Glomerular endothelial cell (primary cell): ENCODE results near the gene TSSK3. TPM values are rescaled to one million over a fixed set of nuclear protein-coding genes. Genes with fewer than 3 reads are reported as not detected.

ENCODE experiments used
- DNase-seq: peaks from one replicate; pipeline ENCODE4 v3.0.0-alpha.2; 2011; ENCODE audit warnings: low read depth, low spot score; ENCODE audit errors: extremely low read depth
- total RNA-seq: library from RNA; depleted of rRNA; stranded (reverse); fragments of >200 nt; gene quantifications from 2 replicates; pipeline ENCODE4 v1.2.3, GENCODE V29; 2015

TSSK3 gene
- 0.47 TPM in 1 of 2 replicates, not detected in the other for total RNA-seq

DNA sequence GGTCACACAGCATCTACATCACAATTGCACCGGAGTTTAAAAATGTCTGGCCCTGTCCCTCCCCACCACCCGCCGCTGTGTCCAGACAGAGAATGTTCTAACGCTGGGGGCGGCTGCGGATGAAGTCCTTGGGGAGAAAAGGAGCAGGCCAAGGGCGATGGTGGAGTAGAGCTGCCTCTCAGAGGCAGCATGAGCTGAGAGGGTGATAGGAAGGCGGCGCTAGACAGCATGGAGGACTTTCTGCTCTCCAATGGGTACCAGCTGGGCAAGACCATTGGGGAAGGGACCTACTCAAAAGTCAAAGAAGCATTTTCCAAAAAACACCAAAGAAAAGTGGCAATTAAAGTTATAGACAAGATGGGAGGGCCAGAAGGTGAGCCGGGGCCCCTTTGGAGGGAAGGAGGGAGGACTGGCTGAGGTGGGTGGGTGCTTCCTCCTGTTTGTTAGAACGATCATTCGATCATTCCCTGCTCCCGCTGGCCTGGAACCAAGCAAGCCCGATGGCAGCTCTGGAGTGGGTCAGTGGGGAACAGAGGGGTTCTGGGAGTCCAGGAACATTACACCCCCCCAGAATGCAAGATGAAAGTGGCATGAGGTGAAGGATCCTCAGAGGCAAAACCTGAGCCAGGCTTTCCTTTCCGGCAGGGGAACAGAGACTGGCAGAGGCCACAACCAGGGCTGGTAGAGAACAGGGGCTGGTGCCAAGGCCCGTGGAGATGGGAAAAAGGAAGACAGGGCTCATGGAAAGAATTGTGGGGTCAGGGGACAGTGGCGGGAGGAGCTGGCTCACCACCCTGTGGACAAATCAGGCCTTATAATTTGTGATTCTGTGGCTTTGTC, at the start of gene TSSK3, which contains the start of gene FAM229A:
Gene TSSK3, plus strand, starts transcription at position 66 of the 840 bp plus-strand sequence. Its CDS starts 163 bp downstream, at position 229.
Gene FAM229A, minus strand, starts transcription at position 12 of the 840 bp plus-strand sequence. CDS start 394 bp downstream, outside the sequence.
- DNase-seq: no peak

DNA sequence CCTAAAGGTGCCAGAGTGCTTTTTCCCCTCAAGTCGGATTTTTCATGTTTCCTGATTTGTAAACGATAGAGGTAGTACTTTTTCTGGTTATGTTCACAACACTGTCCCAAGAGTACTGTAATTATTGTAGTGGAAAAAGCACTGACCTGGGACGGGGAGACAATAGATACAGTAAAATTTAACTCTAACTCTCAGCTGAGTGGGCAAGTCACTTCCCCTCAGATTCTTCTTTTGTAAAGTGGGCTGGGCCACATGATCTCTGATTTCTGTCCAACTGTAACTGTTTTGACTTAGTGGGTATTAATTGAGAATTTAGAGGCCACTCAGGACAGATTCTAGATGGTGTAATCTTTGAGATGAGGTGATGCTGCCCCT, 45.4 kb upstream of the TSSK3 start:
- DNase-seq: no peak

GRCh38 chr1:32318127-32318869, 44.0 kb upstream of the TSSK3 start:
- DNase-seq: no peak

DNA sequence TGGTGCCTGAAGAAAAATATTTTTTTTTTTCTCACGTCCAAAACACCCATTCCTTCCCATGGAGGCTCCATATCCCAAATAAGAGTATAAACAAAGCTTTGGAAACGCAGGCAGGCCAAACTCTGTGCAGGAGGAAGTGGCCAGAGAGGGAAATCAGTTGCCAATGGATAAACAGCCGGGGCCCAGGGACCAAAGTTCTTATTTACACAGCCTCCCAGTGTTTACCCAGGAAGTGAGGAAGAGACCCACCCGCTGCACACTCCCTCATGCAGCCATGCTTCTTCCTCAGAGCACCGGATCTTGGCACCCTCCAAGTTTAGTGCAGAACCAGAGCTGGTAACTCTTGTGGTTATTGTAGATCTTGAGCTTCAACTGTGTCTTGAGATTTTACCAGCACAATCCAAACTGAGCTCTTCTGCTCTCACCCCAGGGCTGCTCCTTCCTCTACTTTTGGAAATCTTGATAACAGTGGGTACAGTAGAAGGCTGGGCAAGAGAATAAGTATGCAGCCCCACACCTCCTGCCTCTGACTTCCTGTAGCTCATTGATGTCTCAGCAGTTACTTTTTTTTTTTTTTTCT, 40.5 kb upstream of the TSSK3 start:
- no peak for DNase-seq

GRCh38 chr1:32327204-32327603, 35.1 kb upstream of the TSSK3 start:
- no peak for DNase-seq

GRCh38 chr1:32329931-32330466, 32.3 kb upstream of the TSSK3 start:
- DNase-seq: no peak

GRCh38 chr1:32330558-32331151, 31.7 kb upstream of the TSSK3 start:
- no peak for DNase-seq

GRCh38 chr1:32331549-32331948, 30.8 kb upstream of the TSSK3 start:
- no peak for DNase-seq

GRCh38 chr1:32332290-32333079, 29.9 kb upstream of the TSSK3 start:
- no peak for DNase-seq

GRCh38 chr1:32333251-32333963, 28.9 kb upstream of the TSSK3 start:
- no peak for DNase-seq

DNA sequence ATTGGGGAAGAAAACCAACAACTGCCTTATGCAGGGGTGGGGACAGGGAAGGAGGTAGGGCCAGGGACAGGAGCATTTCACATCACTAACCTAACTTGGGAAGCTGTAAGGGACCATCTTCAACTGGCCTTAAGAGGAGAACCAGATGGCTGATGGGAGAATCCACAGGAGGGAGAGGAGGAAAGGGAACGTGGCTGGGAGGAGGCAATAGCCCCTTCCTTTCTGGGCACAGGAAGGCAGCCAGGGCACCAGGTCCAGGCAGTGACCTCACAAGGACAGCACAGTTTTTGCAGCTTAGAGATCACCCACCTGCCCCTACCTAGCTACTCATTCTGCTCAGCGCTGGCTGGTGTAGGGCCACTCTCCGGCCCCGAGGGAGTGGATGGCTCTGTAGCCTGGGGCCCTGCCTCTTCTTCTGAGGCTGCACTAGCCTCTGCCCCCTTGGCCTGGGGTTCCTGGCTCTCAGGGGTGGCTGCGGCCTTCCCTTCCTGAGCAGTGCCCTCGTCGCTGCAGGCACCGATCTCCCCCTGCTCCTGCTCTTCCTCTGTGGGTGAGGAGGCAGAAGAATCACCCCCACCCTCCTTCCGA, 28.0 kb upstream of the TSSK3 start:
- no peak for DNase-seq

DNA sequence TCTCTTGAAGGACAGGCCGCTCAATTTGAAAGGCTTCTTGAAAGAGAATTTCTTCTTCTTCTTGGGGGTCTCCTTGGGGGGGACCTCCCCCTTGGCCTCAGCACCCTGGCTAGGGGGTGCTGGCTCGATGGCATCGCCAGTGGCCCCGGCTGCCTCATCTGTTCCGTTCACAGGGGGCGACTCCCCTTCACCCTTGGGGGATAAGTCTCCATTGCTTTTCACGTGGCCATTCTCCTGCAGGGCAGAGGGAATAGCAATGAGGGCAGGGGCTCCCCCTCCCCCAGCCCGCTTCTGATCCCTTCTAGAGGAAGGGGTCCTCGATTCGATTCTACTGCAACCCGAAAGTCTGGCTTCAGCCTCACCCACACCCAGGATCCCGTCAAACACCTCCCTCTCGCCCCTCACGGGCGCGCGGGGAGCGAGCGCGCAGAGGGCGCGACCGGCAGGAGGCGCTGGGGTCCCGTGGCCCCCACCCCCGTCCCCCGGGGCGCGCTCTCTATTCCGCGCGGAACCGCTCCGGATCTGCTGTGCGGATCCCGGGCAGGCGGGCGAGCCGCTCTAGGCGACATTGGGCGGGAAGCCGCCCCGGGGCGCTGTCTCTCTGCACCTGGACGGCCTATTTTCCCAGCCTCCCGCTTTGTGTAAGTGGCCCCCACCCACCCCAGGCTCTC, 27.3 kb upstream of the TSSK3 start:
- no peak for DNase-seq

DNA sequence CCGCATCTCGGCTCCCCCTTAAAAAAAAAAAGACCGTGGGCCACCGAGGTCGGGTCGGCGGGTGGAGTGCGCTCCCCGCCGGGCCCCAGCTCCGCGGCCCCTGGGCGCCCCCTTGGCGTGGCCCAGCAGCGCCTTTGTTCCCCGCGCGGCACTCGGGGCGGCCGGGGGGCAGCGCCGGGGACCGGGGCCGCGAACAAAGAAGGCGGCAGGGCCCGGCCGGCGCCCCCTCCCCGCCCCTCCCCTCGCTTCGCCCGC, 26.9 kb upstream of the TSSK3 start:
- DNase-seq: no peak

DNA sequence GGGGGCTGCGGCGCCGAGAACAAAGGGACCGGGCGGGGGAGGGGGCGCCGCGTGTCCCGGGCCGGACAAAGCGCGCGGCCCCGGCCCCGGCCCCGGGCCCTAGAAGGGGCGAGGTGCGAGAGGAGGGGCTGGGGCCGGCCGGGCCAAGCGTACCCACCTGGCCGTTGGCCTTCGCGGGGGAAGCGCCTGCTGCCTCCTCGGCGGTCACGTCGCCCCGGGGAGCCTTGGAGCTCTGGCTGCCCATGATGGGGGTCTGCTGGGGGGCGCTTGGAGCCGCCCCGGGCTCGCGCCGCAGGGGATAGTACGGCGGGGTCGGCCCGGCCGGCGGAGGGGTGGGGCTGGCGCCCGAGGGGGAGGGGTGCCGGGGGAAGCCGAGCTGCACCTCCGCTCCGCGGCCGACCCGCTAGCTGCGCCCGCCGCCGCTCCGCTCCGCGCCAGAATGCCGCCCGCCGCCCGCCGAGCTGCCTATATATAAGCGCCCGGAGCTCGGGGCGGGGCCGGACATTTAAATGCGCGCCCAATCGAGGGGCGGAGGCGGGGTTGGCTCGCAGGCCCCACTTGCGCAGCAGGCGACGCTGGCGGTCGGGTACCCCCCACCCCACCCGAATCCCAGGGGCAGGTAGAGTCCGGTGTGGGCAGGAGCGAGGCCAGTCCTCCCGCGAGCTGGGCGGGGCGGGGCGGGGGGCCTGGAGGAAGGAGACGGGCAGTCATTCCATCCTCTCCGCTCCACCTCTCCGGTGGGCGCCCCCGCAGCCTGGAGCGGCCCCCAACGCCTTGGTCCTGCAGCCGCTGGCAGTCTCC, 26.3 kb upstream of the TSSK3 start, which contains the start of gene MARCKSL1:
Gene MARCKSL1, minus strand, starts transcription at position 444 of the 801 bp plus-strand sequence. Its CDS starts 200 bp downstream, at position 244.
- no peak for DNase-seq

- no peak for DNase-seq
Observed at GRCh38 chr1:32336591-32336932, 25.8 kb upstream of the TSSK3 start.

DNA sequence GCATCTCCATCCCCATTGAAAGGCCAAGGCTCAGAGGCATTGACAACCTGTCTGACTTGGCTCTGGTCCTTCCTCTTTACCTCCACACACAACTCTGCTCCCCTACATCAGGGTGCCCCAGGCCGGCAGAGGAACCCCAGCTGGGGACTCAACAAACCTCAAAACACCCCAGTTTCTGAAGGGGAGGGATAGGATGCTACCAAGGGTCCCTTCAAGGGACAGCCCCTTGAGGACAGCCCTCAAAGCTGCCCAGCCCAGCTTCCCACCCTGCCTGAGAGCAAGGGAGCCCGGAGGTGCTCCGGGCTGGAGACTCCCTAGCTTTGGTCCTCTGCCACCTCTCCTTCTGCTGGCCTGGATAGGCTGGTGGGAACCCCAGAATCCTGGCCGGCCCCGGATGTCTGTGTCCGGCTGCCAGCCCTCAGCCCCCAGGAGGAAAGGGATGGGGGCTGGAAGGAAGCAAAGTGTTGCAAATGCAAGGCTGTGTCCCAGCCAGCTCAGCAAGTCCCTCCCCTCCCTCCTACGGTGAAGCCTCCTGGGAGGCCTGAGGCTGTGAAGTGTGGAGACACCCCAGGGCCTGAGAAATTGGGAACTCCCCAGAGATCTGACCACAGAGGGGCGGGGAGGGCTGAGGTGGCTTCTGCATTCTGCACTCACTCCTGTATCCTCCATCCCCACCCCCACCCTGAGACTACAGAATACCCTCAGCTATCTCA, 25.2 kb upstream of the TSSK3 start:
- no peak for DNase-seq
